Stimulated activated naive CD4-positive, alpha-beta T cell treated with Interleukin-2 at 50 U/mL for 16 hours (primary cell): ENCODE results near the gene PKN2.
A peak's percentile ranks its signal among the peaks of the same experiment; 100 is the strongest.

Experiments
- DNase-seq: peaks from one replicate; lab custom pipeline; 2025; lab: John Stamatoyannopoulos, UW

PKN2 gene

GRCh38 chr1:88683541-88684481, at the start of gene PKN2:
PKN2 (plus strand) TSS chr1:88684273; CDS start chr1:88684581, 308 bp downstream.
- peak; percentile 98 for DNase-seq

DNA sequence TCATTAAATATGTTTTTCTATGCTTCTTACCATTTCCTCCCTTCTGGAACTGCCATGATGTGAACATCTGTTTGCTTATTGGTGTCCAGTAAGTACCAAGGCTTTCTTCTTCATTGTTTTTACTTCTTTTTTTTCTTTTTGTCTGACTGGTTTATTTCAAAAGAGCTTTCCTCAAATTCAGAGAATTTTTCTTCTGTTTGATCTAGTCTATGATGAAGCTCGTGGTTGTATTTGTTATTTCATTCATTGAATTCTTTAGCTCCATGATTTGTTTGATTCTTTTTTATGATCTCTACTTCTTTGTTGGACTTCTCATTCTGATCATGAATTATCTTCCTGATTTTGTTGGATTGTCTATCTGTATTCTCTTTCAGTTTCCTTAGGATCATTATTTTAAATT, 49.5 kb upstream of the PKN2 start:
- DNase-seq = no peak

- no peak for DNase-seq
Observed at GRCh38 chr1:88640060-88640459, 44.0 kb upstream of the PKN2 start.

DNA sequence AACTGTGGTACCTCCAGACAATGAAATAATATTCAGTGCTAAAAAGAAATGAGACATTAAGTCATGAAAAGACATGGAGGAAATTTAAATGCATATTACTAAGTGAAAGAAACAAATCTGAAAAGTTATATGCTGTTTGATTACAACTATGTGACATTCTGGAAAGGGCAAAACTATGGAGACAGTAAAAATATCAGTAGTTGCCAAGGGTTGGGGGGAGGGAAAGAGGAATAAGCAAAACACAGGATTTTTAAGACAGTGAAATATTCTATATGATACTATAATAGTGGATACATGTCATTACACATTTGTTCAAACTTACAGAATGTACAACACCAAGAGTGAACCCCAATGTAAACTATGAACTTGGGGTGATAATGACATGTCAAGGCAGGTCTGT, 38.2 kb upstream of the PKN2 start:
- DNase-seq = no peak

GRCh38 chr1:88646476-88647248, 37.4 kb upstream of the PKN2 start:
- DNase-seq = no peak

DNA sequence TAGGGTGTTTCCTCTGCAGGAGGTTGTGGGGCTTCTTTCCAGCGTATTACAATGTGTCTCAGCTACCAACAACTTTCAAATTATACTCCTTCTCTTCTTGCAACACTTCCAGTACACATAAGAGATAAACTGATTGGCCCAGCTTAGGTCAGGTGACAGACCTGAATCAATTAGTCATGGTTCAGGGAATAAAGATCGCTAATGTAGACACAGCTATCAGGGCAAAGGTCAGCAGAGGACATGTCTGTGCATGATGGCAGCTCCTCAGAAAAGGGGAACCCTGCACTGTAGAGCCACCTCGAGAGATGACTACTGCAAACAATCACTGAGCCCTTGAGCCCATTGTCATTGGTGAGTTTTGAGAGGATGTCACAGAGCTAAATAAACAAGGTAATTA, 36.8 kb upstream of the PKN2 start:
- DNase-seq = no peak

DNA sequence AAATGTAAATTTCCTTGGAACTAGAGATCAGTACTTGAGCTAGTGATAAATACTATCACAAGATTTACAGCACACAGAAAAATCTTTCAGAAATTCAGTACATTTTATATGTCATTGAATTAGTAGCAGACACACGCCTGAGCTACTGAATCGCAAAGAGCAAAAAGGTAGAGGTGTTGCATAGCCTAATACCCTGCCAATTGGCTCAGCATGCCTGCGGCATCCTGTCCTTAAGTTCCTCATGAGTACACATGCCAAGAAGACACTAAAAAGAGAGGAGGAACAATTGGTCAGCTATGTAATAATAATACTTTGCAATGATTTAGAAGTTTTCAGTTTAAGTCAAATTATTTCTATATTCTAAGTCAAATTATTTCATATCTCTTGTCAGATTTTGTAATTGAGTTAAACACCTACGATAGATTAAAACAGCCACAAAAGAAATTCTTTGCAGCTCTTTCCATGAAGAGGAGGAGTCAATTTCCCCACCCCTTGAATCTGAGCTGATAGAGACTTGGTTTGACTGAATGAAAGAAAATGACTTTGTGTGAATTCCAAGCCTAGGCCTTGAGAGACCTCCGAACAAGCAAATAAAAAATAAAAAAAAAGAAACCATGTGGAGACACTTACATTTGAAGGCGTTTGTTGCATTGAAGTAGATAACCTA, 36.2 kb upstream of the PKN2 start:
- no peak for DNase-seq

GRCh38 chr1:88648706-88649105, 35.4 kb upstream of the PKN2 start:
- DNase-seq = no peak

DNA sequence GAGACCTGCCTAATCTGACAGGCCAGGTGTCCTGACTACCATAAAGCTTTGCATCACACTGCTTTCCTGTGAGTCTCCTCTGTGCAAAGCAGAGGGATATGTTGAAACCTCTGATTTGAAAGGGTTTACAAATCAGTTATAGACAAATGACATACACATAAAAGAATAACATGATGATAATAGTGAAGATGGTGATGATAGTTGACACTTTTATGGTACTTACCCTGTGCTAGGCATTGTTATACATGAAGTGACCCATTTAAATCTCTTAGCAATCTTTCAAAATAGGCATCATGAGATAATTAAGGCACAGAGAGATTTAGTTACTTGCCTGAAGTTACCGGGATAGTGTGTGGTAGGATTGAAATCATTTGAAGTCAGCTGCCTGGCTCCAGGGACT, 34.1 kb upstream of the PKN2 start:
- DNase-seq = no peak

GRCh38 chr1:88650676-88651418, 33.2 kb upstream of the PKN2 start:
- DNase-seq = no peak

GRCh38 chr1:88655140-88655539, 28.9 kb upstream of the PKN2 start:
- no peak for DNase-seq

- DNase-seq = no peak
Observed at GRCh38 chr1:88655685-88656299, 28.3 kb upstream of the PKN2 start.

DNA sequence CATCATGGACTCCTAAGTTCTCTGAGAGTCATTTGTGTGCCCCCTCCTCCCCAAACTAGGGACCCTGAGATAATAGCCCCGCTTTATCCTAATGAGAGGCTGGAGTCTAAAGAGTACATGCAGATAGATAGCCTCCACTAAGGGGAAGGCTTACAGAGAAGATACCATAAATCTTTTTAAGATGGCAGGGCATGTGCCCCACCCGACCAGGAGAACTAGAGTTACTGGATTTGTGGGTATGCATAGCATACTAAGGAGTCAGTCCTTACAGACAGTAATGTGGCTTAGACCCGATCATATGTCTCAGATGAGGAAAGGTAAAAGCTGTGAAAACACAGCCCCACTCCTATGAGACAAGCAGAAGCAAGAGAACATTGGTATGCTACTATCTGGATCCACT, 25.7 kb upstream of the PKN2 start:
- no peak for DNase-seq

GRCh38 chr1:88659552-88659951, 24.5 kb upstream of the PKN2 start:
- no peak for DNase-seq

DNA sequence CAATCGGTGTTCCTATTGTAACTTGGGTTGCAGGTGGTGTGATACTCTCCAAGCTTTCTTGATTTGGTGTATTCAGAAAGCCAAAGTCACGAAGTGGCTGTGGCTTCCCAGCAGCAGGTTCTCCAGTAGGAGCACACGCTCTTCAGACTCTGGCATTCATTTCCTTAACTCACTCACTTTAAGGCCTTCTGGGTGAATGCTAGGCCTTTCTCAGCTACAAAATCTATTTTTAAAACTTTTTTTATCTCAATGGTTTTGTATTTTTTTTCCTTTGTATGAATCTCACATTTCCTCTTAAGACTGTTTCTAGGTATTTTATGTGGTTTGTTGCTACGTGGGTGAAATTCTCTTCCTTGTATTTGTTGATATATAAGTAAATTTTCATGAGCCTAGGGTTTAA, 22.9 kb upstream of the PKN2 start:
- DNase-seq = no peak

DNA sequence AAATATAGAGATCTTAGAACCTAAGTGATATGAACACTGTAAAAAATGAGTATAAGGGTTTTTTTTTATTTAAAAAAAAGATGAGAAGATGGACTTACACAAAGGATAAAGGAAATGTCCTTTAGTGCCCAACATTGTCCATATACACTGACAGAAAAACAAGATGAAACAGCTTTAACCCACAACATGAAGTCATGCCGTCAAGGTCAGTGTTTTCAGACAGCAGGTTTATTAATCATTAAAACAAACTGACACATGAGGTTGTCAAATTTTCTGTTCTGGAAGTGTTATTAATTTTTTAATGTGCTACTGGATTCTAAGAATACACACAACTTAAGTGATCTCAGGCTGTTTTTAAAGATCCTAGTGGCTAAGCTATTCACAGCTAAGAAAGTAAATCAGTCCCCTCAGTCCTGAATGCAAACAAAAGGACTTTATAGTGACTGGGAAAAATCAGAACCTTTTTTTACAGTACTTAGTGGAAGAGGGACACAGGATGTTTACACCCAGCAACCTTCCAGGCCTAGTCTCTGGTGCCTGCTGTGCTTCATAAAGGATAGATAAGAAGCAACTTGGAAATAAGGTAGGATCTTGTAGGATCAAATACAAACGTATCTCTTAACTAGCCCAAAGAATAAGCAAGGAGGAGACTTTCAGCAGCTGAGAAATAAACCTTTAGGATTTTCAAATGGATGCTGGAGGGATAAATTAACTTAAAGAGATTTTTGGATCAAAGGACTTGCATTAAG, 21.9 kb upstream of the PKN2 start:
- no peak for DNase-seq

DNA sequence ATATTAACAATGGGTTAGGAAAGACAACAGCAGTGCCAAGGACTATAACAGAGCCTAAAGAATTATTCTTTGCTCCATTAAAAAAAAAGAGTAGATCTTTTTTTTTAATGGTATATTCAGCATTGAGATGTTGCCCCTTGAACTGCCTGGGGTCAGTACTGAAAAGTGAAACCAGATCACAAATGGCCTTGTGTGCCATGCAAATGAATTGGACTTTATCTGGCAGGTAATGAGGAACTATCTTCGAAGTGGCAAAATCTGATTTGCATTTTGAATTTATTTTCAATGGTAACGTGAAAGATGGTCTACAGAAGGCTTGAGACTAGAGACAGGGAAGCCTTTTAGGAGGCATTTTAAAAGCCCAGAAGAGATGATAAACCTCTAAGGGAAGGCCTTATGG, 21.4 kb upstream of the PKN2 start:
- DNase-seq = no peak

DNA sequence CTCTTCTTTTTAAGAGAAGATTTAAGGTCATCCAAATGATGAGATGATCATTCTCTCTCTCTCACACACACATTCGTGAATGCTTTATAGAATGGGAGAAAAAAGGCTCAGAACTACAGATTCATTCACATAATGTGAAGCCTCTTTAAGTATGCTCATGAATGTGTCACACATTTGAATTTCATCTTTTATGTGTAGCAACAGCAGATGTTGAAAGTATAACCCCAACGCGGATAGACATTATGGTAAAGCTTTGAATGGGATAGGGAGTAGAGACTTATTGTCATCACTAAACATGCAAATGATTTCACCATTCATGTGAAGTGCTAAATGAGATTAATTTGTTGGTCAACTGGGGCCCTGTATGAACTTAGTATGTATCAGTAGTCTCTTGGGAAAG, 15.7 kb upstream of the PKN2 start:
- DNase-seq = no peak

DNA sequence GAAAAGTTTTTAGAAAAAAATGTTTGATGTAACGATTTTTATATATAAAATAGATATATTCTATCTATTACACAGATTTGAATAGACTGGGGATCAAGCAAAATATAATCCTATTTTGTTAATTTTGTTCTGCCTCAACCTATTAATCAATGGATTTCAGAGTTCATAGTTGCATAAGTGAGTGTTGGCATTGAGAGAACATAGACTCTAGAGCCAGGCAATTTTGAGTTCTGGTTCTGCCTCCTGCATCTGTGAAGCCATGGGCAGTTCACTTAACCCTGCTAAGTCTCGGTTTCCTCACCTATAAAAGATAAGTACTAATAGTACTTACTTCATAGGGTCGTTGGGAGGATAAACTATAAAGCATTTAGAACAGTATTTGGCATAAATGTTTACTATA, 13.6 kb upstream of the PKN2 start:
- no peak for DNase-seq

DNA sequence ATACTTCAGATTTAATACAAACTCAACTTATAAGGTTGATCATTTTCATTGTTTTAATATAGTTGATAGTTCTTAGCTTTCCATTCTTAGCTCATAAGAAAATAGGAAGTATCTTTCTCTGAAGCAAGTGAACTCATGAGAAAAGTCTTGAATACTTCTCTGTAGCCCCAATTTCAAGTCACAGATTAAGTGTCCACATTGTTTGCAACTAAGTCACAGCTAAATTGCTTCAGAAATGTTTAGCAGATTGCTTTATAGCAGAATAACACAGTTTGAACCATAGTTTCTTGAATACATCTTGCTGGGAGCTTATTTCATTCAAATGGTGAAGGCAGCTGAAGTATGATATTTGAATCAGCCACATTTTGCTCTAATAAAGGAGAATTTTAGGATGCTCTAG, 10.6 kb upstream of the PKN2 start:
- no peak for DNase-seq

DNA sequence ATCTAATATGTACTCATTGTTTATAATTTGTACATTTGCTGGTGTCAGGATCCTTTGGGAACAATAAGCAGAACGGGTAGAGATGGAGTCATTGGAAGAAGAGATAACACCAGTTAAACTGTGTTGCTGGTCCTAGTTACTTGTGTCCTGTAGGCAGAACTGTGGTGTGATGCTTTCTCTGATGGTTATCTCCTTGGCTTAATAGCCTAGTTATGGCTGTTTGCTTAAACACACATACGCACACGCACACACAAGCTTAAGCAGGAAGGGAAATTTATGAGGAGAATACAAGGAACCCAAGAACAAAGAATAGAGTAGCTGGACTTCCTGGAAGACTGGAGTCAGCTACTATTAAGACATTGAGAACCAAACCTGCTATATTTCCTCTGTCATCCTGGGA, 5.7 kb upstream of the PKN2 start:
- DNase-seq = no peak
